Measurements from ENCODE around the gene NLRP5.

DNA sequence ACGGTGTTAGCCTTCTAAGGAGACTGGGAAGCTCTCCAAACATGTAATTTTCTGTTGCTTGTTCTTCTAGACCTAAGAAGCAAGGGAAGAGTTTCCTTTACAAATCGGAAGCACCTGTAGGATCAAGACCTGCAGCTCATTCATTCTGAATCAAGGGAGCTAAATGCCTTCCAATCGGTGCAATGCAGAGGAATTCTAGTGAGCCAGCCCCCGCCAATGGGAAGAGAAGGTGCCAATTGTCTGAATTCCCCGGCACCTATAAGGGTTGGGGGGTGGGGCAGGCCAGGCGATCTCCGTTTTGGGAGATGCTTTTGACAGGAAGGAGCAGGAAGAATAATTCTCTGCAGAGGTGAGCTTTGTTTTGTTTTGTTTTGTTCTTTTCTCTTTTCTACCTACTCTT lies 47.4 kb upstream of the NLRP5 start:
- TF ChIP-seq CTCF (IDR thresholded peaks at IDR 0.05) (no peak), EP300 (IDR thresholded peaks at IDR 0.05; ENCODE audit: borderline replicate concordance in 1 of 2, low read depth in 1 of 2, low read length in 1 of 2) (no peak), FOXJ3 (CRISPR knock-in tag; IDR thresholded peaks at IDR 0.05) (no peak), USF2 (IDR thresholded peaks at IDR 0.05; ENCODE audit: borderline replicate concordance, low read depth, low read length) (no peak), MEF2A (IDR thresholded peaks at IDR 0.05; ENCODE audit: borderline replicate concordance, low read depth) (no peak), GABPA (IDR thresholded peaks at IDR 0.05; ENCODE audit: low read depth) (no peak)
- TF ChIP-seq, protein P1, sequence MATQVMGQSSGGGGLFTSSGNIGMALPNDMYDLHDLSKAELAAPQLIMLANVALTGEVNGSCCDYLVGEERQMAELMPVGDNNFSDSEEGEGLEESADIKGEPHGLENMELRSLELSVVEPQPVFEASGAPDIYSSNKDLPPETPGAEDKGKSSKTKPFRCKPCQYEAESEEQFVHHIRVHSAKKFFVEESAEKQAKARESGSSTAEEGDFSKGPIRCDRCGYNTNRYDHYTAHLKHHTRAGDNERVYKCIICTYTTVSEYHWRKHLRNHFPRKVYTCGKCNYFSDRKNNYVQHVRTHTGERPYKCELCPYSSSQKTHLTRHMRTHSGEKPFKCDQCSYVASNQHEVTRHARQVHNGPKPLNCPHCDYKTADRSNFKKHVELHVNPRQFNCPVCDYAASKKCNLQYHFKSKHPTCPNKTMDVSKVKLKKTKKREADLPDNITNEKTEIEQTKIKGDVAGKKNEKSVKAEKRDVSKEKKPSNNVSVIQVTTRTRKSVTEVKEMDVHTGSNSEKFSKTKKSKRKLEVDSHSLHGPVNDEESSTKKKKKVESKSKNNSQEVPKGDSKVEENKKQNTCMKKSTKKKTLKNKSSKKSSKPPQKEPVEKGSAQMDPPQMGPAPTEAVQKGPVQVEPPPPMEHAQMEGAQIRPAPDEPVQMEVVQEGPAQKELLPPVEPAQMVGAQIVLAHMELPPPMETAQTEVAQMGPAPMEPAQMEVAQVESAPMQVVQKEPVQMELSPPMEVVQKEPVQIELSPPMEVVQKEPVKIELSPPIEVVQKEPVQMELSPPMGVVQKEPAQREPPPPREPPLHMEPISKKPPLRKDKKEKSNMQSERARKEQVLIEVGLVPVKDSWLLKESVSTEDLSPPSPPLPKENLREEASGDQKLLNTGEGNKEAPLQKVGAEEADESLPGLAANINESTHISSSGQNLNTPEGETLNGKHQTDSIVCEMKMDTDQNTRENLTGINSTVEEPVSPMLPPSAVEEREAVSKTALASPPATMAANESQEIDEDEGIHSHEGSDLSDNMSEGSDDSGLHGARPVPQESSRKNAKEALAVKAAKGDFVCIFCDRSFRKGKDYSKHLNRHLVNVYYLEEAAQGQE (IDR thresholded peaks at IDR 0.05; ENCODE audit: low read depth, low read length): no peak
